HG03432 (cell line): ENCODE measurements around the gene PAX2.
"Not testable (repeated sequence)": the region's sequence is repeated elsewhere in the genome, so short reads cannot be mapped to it uniquely, and the experiment has no call there.

Source experiments
- ATAC-seq: cut with Tn5 transposase; IDR thresholded peaks from one replicate; pipeline ENCODE4 v1.9.1; 2021; ENCODE audit warnings: mild to moderate bottlenecking, moderate library complexity; ENCODE audit not compliant: unreplicated experiment

PAX2 gene

DNA sequence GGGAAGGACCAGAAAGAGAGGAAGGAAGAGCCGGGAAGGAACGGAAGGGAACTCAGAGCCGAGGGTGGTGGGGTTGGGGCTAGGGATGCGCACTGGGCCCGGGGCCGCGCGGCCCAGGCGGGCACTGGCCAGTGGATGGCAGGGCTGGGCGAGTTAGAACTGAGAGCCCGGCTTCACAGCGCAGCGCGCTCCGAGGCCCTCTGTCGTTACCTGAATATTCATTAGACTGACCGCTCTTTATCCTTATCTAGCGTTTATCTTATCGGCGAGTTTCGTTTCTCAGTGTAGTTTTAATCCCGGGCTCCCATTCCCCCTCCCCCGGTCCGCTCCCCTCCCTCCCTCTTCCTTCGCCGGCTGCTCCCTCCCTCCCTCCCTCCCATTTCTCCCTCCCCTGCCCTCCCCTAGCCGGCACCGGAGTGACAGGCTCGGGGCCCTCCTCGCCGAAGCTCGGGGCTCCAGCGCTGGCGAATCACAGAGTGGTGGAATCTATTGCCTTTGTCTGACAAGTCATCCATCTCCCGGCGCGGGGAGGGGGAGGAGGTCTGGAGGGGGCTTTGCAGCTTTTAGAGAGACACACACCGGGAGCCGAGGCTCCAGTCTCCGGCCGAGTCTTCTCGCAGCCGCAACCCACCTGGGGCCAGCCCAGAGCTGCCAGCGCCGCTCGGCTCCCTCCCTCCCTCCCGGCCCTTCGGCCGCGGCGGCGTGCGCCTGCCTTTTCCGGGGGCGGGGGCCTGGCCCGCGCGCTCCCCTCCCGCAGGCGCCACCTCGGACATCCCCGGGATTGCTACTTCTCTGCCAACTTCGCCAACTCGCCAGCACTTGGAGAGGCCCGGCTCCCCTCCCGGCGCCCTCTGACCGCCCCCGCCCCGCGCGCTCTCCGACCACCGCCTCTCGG, at the start of gene PAX2:
TSS of gene PAX2 (plus strand) at position 596 of the 895 bp plus-strand sequence. CDS start 679 bp downstream, outside the sequence.
- ATAC-seq = no peak

DNA sequence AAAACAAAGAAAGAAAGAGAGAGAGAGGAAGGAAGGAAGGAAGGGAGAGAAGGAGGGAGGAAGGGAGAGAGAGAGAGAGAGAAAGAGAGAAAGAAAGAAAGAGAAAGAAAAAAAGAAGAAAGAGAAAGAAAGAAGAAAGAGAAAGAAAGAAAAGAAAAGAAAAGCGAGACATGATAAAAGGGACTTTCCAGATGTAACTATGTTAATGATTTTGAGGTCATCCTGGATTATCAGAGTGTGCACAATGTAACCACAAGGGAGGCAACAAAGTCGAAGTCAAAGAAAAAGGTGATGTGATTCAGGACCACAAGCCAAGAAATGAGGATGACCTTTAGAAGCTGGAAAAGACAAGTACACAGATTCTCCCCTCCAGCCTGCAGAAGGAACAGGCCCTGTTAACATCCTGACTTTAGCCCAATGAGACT, 48.9 kb upstream of the PAX2 start:
- ATAC-seq = no peak

DNA sequence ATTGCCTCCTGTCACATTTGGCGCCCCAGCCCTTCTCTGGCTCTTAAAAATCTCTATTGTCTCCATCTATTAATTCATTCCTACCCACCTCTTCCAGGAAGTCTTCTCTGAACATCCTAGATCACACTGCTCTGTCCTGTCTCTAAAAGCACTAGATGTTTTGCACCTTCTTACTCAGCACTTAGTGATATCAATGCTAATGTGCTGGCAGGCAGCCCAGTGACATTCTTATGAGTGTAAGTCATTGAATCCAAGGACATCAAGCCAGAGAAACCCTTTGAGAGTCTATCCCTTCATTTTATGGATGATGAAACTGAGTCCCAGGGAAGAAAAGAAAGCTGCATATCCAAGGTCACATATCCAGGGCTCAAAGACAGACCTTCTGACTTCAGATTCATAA, 48.3 kb upstream of the PAX2 start:
- no peak for ATAC-seq

- no peak for ATAC-seq
Observed at GRCh38 chr10:100697631-100698030, 47.8 kb upstream of the PAX2 start.

- not testable (repeated sequence) for ATAC-seq
Observed at GRCh38 chr10:100701704-100702103, 43.7 kb upstream of the PAX2 start.

GRCh38 chr10:100705139-100705538, 40.2 kb upstream of the PAX2 start:
- ATAC-seq = no peak

DNA sequence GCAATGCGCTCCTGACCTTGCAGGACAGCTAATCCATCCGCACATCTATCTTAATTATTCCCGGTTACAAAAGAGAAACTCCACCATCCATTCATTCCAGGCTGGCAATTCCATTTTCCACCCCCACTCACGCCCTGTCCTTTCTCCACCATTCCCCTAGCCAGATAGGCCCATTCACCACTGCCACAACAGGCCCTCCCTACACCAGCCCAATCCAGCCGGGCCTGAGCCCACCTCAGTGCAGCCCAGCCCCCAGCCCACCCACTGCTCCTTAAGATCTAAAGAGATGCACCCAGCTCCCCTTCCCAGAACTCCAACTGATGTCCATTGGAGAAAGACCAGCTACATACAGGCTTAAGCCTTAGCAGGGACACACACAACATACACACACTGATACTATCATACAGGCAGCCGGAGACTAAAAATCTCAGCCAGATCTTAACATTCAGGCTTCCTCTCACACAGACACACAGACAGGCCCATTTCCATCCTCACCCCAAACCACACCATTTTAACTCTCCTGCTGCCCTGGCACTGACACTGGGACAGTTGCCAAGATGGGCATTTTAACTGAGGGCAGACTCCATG, 38.0 kb upstream of the PAX2 start:
- no peak for ATAC-seq

GRCh38 chr10:100709146-100710082, 36.0 kb upstream of the PAX2 start:
- ATAC-seq = no peak

DNA sequence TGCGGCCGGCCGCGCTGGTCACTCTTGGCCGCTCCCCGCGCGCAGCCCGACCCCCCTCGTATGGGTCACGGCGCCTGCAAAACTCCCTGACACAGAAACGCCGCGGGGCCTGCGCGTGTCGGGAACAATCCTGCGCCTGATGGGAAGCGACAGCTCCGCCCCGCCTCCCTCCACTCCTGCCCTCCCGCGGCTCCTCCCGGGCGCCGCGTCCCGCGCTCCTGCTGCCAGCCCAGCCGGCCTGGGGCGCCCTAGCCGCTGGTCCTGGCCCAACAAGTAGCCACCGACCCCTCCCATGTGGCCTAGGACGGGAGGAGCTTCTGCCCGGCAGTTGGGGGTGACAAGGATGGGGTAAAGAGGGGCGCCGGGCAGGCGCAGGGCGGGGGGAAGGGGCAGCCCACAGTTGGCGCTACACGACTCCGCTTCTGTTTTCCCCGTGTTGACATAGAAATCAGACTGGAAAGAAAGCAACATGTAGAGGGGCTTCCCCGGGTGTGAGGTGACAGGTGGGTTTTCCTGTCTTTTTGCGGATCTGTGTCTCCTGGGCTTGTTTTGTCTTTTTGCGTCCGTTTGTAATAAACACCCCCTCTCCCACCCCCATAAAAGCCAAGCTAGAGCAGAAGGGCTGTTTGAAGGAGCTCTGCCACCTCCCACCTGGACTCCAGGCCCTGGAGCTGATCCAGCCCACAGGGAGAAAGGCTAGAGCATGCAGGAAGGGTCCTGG, 35.1 kb upstream of the PAX2 start:
- no peak for ATAC-seq

GRCh38 chr10:100713049-100713858, 32.1 kb upstream of the PAX2 start:
- ATAC-seq = no peak

DNA sequence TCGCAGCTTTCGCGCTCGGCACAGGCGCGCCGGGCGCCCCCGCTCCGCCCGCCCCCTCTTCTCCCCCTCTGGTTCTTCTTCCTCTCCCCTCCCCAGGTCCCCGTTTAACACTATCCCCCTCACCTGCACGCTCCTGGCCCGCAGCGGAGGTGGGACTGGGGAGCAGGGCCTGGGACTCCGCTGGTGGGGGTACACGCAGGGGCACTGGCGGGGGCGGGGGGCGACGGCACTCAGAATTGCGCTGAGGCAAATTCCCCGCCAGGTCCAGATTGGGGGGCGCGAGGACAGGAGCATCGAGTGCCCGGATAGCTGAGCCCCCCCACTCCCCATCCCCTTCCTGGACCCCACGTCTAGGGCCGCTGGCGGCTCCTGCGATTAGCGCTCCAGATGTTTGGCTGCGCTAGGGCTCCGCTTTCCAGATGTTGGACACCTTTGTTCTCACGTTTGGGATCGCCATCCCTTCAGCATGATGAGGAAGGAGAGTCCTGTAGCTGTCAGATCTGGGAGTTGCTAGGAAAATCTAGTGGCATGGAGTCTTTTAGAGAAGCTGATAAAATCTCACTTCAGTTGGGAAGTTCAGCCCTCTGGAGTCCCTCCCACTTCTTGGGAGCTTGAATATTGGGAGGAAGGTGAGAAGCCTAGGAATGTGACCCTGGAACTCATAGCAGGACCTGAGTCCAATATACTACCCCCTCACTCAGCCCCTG, 31.4 kb upstream of the PAX2 start:
- ATAC-seq = no peak

GRCh38 chr10:100714566-100714950, 30.8 kb upstream of the PAX2 start:
- ATAC-seq = no peak

- ATAC-seq = no peak
Observed at GRCh38 chr10:100715101-100715444, 30.3 kb upstream of the PAX2 start.

GRCh38 chr10:100715445-100716385, 29.7 kb upstream of the PAX2 start:
- no peak for ATAC-seq

DNA sequence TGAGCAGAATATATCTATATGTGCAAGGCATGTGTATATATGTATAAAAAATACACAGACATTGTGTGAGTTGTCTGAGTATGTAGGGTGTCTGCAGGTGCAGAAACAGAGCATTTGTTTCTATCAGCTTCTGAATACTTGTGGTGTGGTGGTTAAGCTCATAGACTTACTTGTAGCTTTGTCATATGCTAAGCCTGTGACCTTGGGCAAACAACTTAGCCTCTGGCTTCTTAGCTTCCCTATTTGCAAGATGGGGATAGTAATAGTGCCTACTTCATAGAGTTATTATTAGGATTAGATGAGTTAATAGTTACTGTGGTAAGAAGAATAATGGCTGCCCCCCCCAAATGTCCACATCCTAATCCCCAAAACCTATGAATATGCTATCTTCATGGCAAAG, 28.2 kb upstream of the PAX2 start:
- no peak for ATAC-seq

DNA sequence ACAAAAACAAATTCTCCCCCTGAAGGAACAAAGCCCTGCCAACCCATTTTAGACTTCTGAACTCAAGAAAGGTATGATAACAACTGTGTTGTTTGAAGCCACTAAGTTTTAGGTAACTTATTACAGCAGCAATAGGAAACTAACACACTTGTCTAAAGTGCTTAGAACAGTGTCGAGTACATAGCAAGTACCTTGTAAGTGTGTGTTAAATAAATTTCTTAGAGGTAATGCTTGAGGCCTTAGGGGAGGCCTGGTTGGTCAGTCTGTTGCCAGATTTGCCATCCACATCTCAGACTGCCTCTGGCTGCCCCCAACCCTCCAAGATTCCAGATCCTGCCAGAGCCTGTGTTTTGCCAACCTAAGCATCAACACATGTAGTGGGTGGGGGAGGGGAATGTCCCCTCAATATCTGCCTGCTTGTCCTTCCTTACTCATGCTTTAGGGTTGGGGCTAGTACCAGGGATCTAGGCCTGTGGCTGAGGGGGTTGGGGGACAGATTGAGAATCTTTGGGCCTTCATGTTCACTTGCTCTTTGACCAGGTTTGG, 27.1 kb upstream of the PAX2 start:
- no peak for ATAC-seq

- no peak for ATAC-seq
Observed at GRCh38 chr10:100723180-100723579, 22.2 kb upstream of the PAX2 start.
